Measurements from ENCODE around the gene AGPAT1. TPM values are rescaled to one million over a fixed set of nuclear protein-coding genes. Genes with fewer than 3 reads are reported as not detected.
"Not testable (repeated sequence)": the region's sequence is repeated elsewhere in the genome, so short reads cannot be mapped to it uniquely, and the experiment has no call there.

AGPAT1 gene
- total RNA-seq, 1 experiment from 2014 or later, result 42.6 TPM

- DNase-seq (ENCODE audit: low read depth), result no peak
Measured at GRCh38 chr6:32149092-32149755, 26.7 kb downstream of the AGPAT1 start.

- DNase-seq (ENCODE audit: low read depth), result no peak
Measured at GRCh38 chr6:32148289-32149091, 27.4 kb downstream of the AGPAT1 start.

GRCh38 chr6:32147401-32148132 is 28.3 kb downstream of the AGPAT1 start:
- DNase-seq (ENCODE audit: low read depth), result no peak

GRCh38 chr6:32146687-32147086 is 29.2 kb downstream of the AGPAT1 start:
- no peak for DNase-seq (ENCODE audit: low read depth)

- DNase-seq (ENCODE audit: low read depth), result no peak
Measured at GRCh38 chr6:32146287-32146686, 29.6 kb downstream of the AGPAT1 start.

GRCh38 chr6:32144238-32144637 is 31.6 kb downstream of the AGPAT1 start:
- DNase-seq (ENCODE audit: low read depth), result not testable (repeated sequence)

GRCh38 chr6:32140420-32141046 is 35.4 kb downstream of the AGPAT1 start:
- DNase-seq (ENCODE audit: low read depth), result no peak

GRCh38 chr6:32139590-32139989 is 36.3 kb downstream of the AGPAT1 start:
- DNase-seq (ENCODE audit: low read depth), result no peak

- DNase-seq (ENCODE audit: low read depth), result no peak
Measured at GRCh38 chr6:32137454-32137853, 38.4 kb downstream of the AGPAT1 start.

GRCh38 chr6:32133786-32134185 is 42.1 kb downstream of the AGPAT1 start:
- no peak for DNase-seq (ENCODE audit: low read depth)

GRCh38 chr6:32132110-32132509 is 43.8 kb downstream of the AGPAT1 start:
- no peak for DNase-seq (ENCODE audit: low read depth)

GRCh38 chr6:32131439-32131948 is 44.4 kb downstream of the AGPAT1 start:
- no peak for DNase-seq (ENCODE audit: low read depth)

- no peak for DNase-seq (ENCODE audit: low read depth)
Measured at GRCh38 chr6:32129297-32130088, 46.4 kb downstream of the AGPAT1 start.

- no peak for DNase-seq (ENCODE audit: low read depth)
Measured at GRCh38 chr6:32128751-32129296, 47.1 kb downstream of the AGPAT1 start.

GRCh38 chr6:32127717-32128592 is 47.9 kb downstream of the AGPAT1 start, which contains the start of gene ATF6B:
TSS of gene ATF6B (minus strand) at chr6:32128246. CDS start at chr6:32128207, 39 bp downstream.
- DNase-seq (ENCODE audit: low read depth), result peak; percentile 100

- DNase-seq (ENCODE audit: low read depth), result no peak
Measured at GRCh38 chr6:32127409-32127716, 48.5 kb downstream of the AGPAT1 start.

- DNase-seq (ENCODE audit: low read depth), result no peak
Measured at GRCh38 chr6:32126880-32127279, 49.0 kb downstream of the AGPAT1 start.

GRCh38 chr6:32123681-32124080 is 52.2 kb downstream of the AGPAT1 start:
- no peak for DNase-seq (ENCODE audit: low read depth)

- DNase-seq (ENCODE audit: low read depth), result no peak
Measured at GRCh38 chr6:32120573-32121059, 55.3 kb downstream of the AGPAT1 start.
